HEK293T (cell line): Measurements from ENCODE around the gene EDC3.

Experiments used
- CTCF ChIA-PET: fragments of 350-600 bp; formaldehyde crosslinking; extraction: SDS; loops from one replicate; lab custom pipeline; 2021; ENCODE audit warnings: antibody characterized with exemption, inconsistent platforms; lab: Yijun Ruan, JAX
- POLR2A ChIA-PET: fragments of 350-600 bp; formaldehyde crosslinking; extraction: SDS; loops from one replicate; lab custom pipeline; 2020; ENCODE audit warnings: antibody characterized with exemption, inconsistent platforms; lab: Yijun Ruan, JAX
- DNase-seq: peaks from one replicate; pipeline ENCODE4 v3.0.0; 2012; ENCODE audit warnings: mixed read lengths; ENCODE audit errors: extremely low spot score
- ARNT ChIP-seq: fragments of 450-650 bp; IDR thresholded peaks from 2 replicates; pipeline ENCODE4 v1.6.1; 2017; ENCODE audit warnings: mild to moderate bottlenecking
- BHLHE40 ChIP-seq: fragments of 450-650 bp; IDR thresholded peaks from 2 replicates; pipeline ENCODE4 v1.6.1; 2016; ENCODE audit warnings: mild to moderate bottlenecking, moderate library complexity, borderline replicate concordance
- CTBP1 ChIP-seq: fragments of 450-650 bp; IDR thresholded peaks from 2 replicates; pipeline ENCODE4 v1.6.1; 2016; ENCODE audit warnings: borderline replicate concordance
- ELF4 ChIP-seq: fragments of 450-650 bp; IDR thresholded peaks from 2 replicates; pipeline ENCODE4 v1.6.1; 2017; ENCODE audit warnings: antibody characterized with exemption
- FOXA1 ChIP-seq: fragments of 450-650 bp; IDR thresholded peaks from 2 replicates; pipeline ENCODE4 v1.6.1; 2016; ENCODE audit warnings: mild to moderate bottlenecking
- FOXK2 ChIP-seq: fragments of 450-650 bp; IDR thresholded peaks from 2 replicates; pipeline ENCODE4 v1.6.1; 2016; ENCODE audit warnings: mild to moderate bottlenecking
- FOXM1 ChIP-seq: fragments of 450-650 bp; IDR thresholded peaks from 2 replicates; pipeline ENCODE4 v1.6.1; 2017; ENCODE audit warnings: mild to moderate bottlenecking, borderline replicate concordance
- HDGF ChIP-seq: fragments of 450-650 bp; IDR thresholded peaks from 2 replicates; pipeline ENCODE4 v1.6.1; 2017; ENCODE audit warnings: antibody characterized with exemption, borderline replicate concordance
- L3MBTL2 ChIP-seq: fragments of 450-650 bp; conservative IDR thresholded peaks from 2 replicates; pipeline ENCODE4 v1.6.1; 2016; ENCODE audit warnings: mild to moderate bottlenecking
- LEF1 ChIP-seq: fragments of 450-650 bp; IDR thresholded peaks from 2 replicates; pipeline ENCODE4 v1.6.1; 2017; ENCODE audit warnings: mild to moderate bottlenecking, borderline replicate concordance
- NFRKB ChIP-seq: fragments of 450-650 bp; IDR thresholded peaks from 2 replicates; pipeline ENCODE4 v1.6.1; 2016; ENCODE audit warnings: mild to moderate bottlenecking, moderate library complexity
- PKNOX1 ChIP-seq: fragments of 450-650 bp; IDR thresholded peaks from 2 replicates; pipeline ENCODE4 v1.6.1; 2016
- SP1 ChIP-seq: fragments of 450-650 bp; IDR thresholded peaks from 2 replicates; pipeline ENCODE4 v1.6.1; 2017
- SUZ12 ChIP-seq: fragments of 450-650 bp; IDR thresholded peaks from 2 replicates; pipeline ENCODE4 v1.6.1; 2016; ENCODE audit warnings: mild to moderate bottlenecking
- TARDBP ChIP-seq: fragments of 450-650 bp; IDR thresholded peaks from 2 replicates; pipeline ENCODE4 v1.6.1; 2016
- ZNF384 ChIP-seq: fragments of 450-650 bp; IDR thresholded peaks from 2 replicates; pipeline ENCODE4 v1.6.1; 2016

Gene EDC3

GRCh38 chr15:74636984-74637383, 58.8 kb downstream of the EDC3 start:
- CTCF ChIA-PET: interaction anchor here (0.9 to 8.2 kb wide), 2 partner anchors 133 to 267 kb away, joined by 3 to 205 read pairs; no protein-coding TSS in a partner anchor
- TF ChIP-seq HDGF (no peak), FOXK2 (no peak), FOXM1 (no peak), ELF4 (no peak), LEF1 (no peak), FOXA1 (no peak), SP1 (no peak), ZNF384 (no peak), ARNT (no peak), BHLHE40 (no peak), L3MBTL2 (no peak), SUZ12 (no peak), TARDBP (no peak), NFRKB (no peak), CTBP1 (no peak), PKNOX1 (no peak)
- POLR2A ChIA-PET: interaction anchor here (1.2 to 5.7 kb wide), 2 partner anchors 123 kb away, joined by 4 to 28 read pairs; no protein-coding TSS in a partner anchor
- no peak for DNase-seq

GRCh38 chr15:74635228-74635627, 60.6 kb downstream of the EDC3 start:
- peak; percentile 83 for DNase-seq
- ChIA-PET POLR2A (interaction anchor here (1.1 to 5.7 kb wide), 3 partner anchors 61 to 133 kb away, joined by 3 to 28 read pairs (median 8); partner anchors contain the start of gene EDC3), CTCF (interaction anchor here (0.6 to 8.2 kb wide), 11 partner anchors 10 to 319 kb away, joined by 3 to 205 read pairs (median 3); no protein-coding TSS in a partner anchor)
- TF ChIP-seq SP1: no peak
- TF ChIP-seq HDGF: no peak
- TF ChIP-seq FOXA1: no peak
- no peak for TF ChIP-seq SUZ12
- no peak for TF ChIP-seq LEF1
- no peak for TF ChIP-seq NFRKB
- TF ChIP-seq ZNF384: no peak
- no peak for TF ChIP-seq PKNOX1
- no peak for TF ChIP-seq BHLHE40
- no peak for TF ChIP-seq TARDBP
- no peak for TF ChIP-seq CTBP1

- POLR2A ChIA-PET: interaction anchor here (1.5 to 5.7 kb wide), 2 partner anchors 126 to 135 kb away, joined by 10 to 28 read pairs; no protein-coding TSS in a partner anchor
- CTCF ChIA-PET: interaction anchor here (0.7 to 8.2 kb wide), 11 partner anchors 8 to 147 kb away, joined by 3 to 205 read pairs (median 4); no protein-coding TSS in a partner anchor
- no peak for TF ChIP-seq CTBP1
- no peak for TF ChIP-seq TARDBP
- no peak for TF ChIP-seq FOXM1
- no peak for TF ChIP-seq FOXA1
- no peak for TF ChIP-seq ELF4
- no peak for TF ChIP-seq SP1
- TF ChIP-seq LEF1: no peak
- TF ChIP-seq SUZ12: no peak
- no peak for TF ChIP-seq L3MBTL2
- no peak for TF ChIP-seq ARNT
- no peak for TF ChIP-seq PKNOX1
- TF ChIP-seq HDGF: no peak
- no peak for TF ChIP-seq BHLHE40
- no peak for TF ChIP-seq ZNF384
- no peak for TF ChIP-seq FOXK2
- TF ChIP-seq NFRKB: no peak
- no peak for DNase-seq
Measured at GRCh38 chr15:74633781-74634180, 62.0 kb downstream of the EDC3 start.

- no peak for TF ChIP-seq L3MBTL2
- no peak for TF ChIP-seq PKNOX1
- no peak for TF ChIP-seq ZNF384
- no peak for DNase-seq
- ChIA-PET CTCF (interaction anchor here (0.5 to 8.2 kb wide), 19 partner anchors 8 to 317 kb away, joined by 3 to 205 read pairs (median 4); no protein-coding TSS in a partner anchor), POLR2A (interaction anchor here (5.7 kb wide), 1 partner anchor 128 kb away, joined by 28 read pairs; no protein-coding TSS in a partner anchor)
Measured at GRCh38 chr15:74632601-74633000, 63.2 kb downstream of the EDC3 start.

GRCh38 chr15:74631935-74632560, 63.8 kb downstream of the EDC3 start:
- POLR2A ChIA-PET: interaction anchor here (1.2 to 5.7 kb wide), 2 partner anchors 12 to 128 kb away, joined by 5 to 28 read pairs; no protein-coding TSS in a partner anchor
- TF ChIP-seq ARNT: no peak
- TF ChIP-seq CTBP1: no peak
- no peak for TF ChIP-seq LEF1
- no peak for TF ChIP-seq FOXM1
- no peak for TF ChIP-seq NFRKB
- TF ChIP-seq SP1: no peak
- TF ChIP-seq ZNF384: no peak
- no peak for TF ChIP-seq ELF4
- no peak for TF ChIP-seq PKNOX1
- no peak for TF ChIP-seq FOXA1
- TF ChIP-seq TARDBP: no peak
- no peak for TF ChIP-seq SUZ12
- TF ChIP-seq HDGF: no peak
- TF ChIP-seq BHLHE40: no peak
- CTCF ChIA-PET: interaction anchor here (0.5 to 8.2 kb wide), 24 partner anchors 9 to 259 kb away, joined by 3 to 205 read pairs (median 3); no protein-coding TSS in a partner anchor
- DNase-seq: peak; percentile 80
